Vagina (tissue), 2 donors: ENCODE measurements around the gene PWWP2B. TPM values are rescaled to one million over a fixed set of nuclear protein-coding genes. Genes with fewer than 3 reads are reported as not detected.

Source experiments
- DNase-seq, 2 donors: peaks; one replicate each; pipeline ENCODE4 v3.0.0-alpha.2; 2017; ENCODE audit errors: extremely low spot score in 2 of 2
- H3K27ac ChIP-seq: fragments of 200-600 bp; sonication (generic); one replicate; pipeline ENCODE4 v1.5.1; 2019
- H3K27me3 ChIP-seq: fragments of 200-600 bp; sonication (generic); one replicate; pipeline ENCODE4 v1.5.1; 2019
- H3K36me3 ChIP-seq, 2 donors: fragments of 200-600 bp; sonication (generic); one replicate each; pipeline ENCODE4 v1.5.1; 2017 to 2019
- H3K4me1 ChIP-seq: fragments of 200-600 bp; sonication (generic); one replicate; pipeline ENCODE4 v1.5.1; 2019
- H3K4me3 ChIP-seq, 2 donors: fragments of 200-600 bp; sonication (generic); 1 replicate in 1 of 2; 2 replicates in 1 of 2; pipeline ENCODE4 v1.5.1; 2016 to 2019
- H3K9me3 ChIP-seq: fragments of 200-600 bp; sonication (generic); one replicate; pipeline ENCODE4 v1.5.1; 2019
- POLR2A ChIP-seq, 2 donors: fragments of 450-650 bp; IDR thresholded peaks; one replicate each; pipeline ENCODE4 v1.6.1; 2017; ENCODE audit warnings: antibody characterized with exemption in 2 of 2, mild to moderate bottlenecking in 2 of 2, moderate library complexity in 2 of 2
- POLR2AphosphoS5 ChIP-seq, 2 donors: sonication (generic); formaldehyde crosslinking; IDR thresholded peaks; one replicate each; pipeline ENCODE4 v1.9.0; 2017; ENCODE audit warnings: antibody characterized with exemption in 2 of 2, mild to moderate bottlenecking in 2 of 2, low read depth in 1 of 2; ENCODE audit not compliant: insufficient read depth in 1 of 2
- intact Hi-C: fragments of 100-400 bp; cut with DNase I; formaldehyde crosslinking; loops from one replicate; pipeline ENCODE4 v1.15.1; 2023
- total RNA-seq: library from RNA; depleted of rRNA; stranded (reverse); fragments of >200 nt; gene quantifications from one replicate; pipeline ENCODE4 v1.2.3, GENCODE V29; 2016
- TF ChIP-seq, protein P1 (sequence below), 3 experiments: fragments of 450-650 bp in 2 of 3; fragments of 200-600 bp in 1 of 3; sonication (generic) in 1 of 3; IDR thresholded peaks; one replicate each; pipeline ENCODE4 v1.5.1; 2017 to 2019; ENCODE audit warnings: antibody characterized with exemption in 3 of 3, mild to moderate bottlenecking in 2 of 3, moderate library complexity in 2 of 3

Gene PWWP2B
- total RNA-seq, 1 donor from 2014 or later: 14.7 TPM

DNA sequence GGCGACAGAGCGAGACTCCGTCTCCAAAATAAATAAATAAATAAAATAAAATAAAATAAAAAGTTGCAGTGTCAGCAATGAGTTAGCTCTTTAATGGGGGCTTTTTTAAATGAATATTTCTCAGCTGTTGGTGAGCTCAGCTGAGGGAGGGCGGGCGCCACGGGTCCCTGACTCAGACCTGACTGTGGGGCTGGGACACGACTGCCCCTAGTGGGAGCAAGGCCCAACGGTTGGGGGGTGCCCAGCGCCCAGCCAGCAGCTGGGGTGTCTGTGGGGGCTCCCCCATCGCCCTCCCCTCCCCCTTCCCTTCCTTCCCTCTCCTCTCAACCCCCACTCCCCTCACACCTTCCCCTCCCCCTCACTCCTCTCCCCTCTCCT is 46.6 kb downstream of the PWWP2B start:
- no peak for DNase-seq
- intact Hi-C loops: no loop called here
- Histone ChIP-seq H3K27ac (no peak overlapping the region), H3K4me3 (no peak overlapping the region), H3K27me3 (no peaks in the 10 kb centered on the region), H3K36me3 (no peaks in the 10 kb centered on the region), H3K9me3 (no peaks in the 10 kb centered on the region), H3K4me1 (peaks cover 23% of the 10 kb centered on the region)
- TF ChIP-seq POLR2A (IDR thresholded peaks at IDR 0.05) (no peak), POLR2AphosphoS5 (IDR thresholded peaks at IDR 0.05; ENCODE audit: insufficient read depth in 1 of 2, low read depth in 1 of 2) (no peak)
- TF ChIP-seq, protein P1, sequence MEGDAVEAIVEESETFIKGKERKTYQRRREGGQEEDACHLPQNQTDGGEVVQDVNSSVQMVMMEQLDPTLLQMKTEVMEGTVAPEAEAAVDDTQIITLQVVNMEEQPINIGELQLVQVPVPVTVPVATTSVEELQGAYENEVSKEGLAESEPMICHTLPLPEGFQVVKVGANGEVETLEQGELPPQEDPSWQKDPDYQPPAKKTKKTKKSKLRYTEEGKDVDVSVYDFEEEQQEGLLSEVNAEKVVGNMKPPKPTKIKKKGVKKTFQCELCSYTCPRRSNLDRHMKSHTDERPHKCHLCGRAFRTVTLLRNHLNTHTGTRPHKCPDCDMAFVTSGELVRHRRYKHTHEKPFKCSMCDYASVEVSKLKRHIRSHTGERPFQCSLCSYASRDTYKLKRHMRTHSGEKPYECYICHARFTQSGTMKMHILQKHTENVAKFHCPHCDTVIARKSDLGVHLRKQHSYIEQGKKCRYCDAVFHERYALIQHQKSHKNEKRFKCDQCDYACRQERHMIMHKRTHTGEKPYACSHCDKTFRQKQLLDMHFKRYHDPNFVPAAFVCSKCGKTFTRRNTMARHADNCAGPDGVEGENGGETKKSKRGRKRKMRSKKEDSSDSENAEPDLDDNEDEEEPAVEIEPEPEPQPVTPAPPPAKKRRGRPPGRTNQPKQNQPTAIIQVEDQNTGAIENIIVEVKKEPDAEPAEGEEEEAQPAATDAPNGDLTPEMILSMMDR (IDR thresholded peaks at IDR 0.05): no peak

DNA sequence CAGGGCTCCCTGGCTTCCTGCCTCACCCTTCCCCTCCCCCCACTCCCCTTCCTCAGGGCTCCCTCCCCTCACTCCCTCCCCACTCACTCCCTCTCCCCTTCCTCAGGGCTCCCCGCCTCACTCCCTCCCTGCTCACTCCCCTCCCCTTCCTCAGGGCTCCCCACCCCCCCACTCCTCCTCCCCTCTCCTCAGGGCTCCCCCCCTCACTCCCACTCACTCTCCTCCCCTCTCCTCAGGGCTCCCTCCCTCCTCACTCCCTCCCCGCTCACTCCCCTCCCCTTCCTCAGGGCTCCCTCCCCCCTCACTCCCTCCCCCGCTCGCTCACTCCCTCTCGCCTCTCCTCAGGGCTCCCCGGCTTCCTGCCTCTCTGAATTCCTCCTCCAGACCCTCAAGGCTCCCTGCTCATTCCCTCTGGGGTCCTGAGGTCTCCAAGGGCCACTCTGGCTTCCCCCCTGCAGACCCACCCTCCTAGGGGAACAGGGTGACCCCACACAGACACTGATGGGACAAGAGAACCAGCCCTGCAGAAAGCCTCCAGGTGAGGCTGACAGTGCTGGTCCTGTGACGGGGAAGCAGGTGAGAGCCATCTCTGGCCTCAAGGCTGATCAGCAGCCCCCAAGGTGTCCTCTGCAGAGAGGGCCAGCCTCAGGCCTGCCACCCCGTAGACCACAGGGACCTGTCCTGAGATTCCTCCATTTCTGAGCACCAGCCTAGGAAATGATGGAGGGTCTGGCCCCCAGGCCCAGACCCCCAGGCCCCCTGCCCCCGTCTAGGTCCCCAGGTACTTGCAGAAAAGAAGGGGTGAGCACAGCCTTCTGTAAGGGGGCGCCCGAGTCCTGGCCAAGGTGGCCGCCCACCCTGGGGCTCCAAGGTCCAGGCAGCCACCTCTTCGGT is 47.2 kb downstream of the PWWP2B start:
- Histone ChIP-seq H3K27me3 (no peaks in the 10 kb centered on the region), H3K4me3 (no peak overlapping the region), H3K36me3 (no peaks in the 10 kb centered on the region), H3K4me1 (peaks cover 23% of the 10 kb centered on the region), H3K9me3 (no peaks in the 10 kb centered on the region), H3K27ac (no peak overlapping the region)
- DNase-seq: no peak
- intact Hi-C loops: no loop called here
- TF ChIP-seq POLR2A (IDR thresholded peaks at IDR 0.05) (no peak), POLR2AphosphoS5 (IDR thresholded peaks at IDR 0.05; ENCODE audit: insufficient read depth in 1 of 2, low read depth in 1 of 2) (no peak)
- TF ChIP-seq, protein P1 (IDR thresholded peaks at IDR 0.05): no peak

DNA sequence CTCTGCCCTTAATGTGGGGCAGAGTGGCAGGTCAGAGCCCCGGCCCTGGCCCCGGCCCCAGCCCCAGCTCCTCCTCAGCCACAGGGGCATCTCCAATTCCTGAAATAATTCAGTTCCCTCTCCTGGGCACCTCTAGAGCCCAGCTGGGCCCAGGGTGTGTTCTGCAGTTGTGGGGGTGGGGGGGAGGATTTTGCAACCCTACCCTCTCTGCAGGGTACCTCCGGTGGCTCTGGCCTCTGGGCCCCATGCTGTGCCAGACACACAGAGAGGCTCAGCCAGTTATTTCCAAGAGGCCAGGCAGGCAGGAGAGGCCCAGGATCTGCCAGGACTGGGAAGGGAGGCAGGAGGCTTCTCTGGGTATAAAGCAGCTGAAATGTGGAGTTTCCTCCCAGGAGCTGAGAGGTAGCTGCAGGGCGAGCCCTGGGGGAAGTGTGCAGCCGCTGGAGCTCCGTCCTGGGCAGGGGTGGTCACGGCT is 47.9 kb downstream of the PWWP2B start:
- Histone ChIP-seq H3K4me3 (no peak overlapping the region), H3K36me3 (no peaks in the 10 kb centered on the region), H3K9me3 (no peaks in the 10 kb centered on the region), H3K27me3 (no peaks in the 10 kb centered on the region), H3K27ac (no peak overlapping the region), H3K4me1 (peaks cover 23% of the 10 kb centered on the region)
- intact Hi-C loops: no loop called here
- no peak for DNase-seq
- TF ChIP-seq, protein P1 (IDR thresholded peaks at IDR 0.05): no peak
- TF ChIP-seq POLR2A (IDR thresholded peaks at IDR 0.05) (no peak), POLR2AphosphoS5 (IDR thresholded peaks at IDR 0.05; ENCODE audit: insufficient read depth in 1 of 2, low read depth in 1 of 2) (no peak)

DNA sequence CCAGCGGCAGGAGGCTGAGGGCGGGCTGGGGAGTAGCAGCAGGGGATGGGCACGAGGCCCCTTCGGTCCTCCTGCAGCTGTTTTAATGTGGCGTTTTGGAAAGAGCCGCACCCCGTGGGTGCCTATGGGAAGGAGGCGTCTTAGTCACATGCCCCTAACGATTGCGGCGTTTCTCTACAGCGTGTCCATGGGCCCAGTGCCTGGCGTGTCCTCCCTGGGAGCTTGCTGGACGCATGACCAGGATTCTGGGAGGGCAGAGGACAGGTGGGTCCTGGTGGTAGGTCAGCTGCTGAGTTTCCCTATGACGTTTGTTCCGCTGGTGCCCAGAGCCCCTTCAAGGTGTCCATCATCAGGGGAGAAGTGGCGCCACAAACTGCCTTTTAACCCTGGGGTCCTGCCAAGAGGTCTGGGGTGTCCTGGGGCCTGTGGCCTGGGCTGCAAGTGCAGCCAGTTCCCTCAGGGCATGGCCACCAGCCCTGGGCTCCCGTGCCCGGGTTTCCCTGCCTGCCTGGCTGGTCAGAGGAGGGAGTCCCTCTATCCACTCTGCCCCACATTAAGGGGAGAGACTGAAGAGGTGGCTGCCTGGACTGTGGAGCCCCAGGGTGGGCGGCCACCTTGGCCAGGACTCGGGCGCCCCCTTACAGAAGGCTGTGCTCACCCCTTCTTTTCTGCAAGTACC is 48.7 kb downstream of the PWWP2B start:
- H3K4me1 ChIP-seq: peaks cover 23% of the 10 kb centered on the region
- intact Hi-C loops: no loop called here
- no peak overlapping the region for H3K27ac ChIP-seq

More for the DNA sequence above, 48.7 kb downstream of the PWWP2B start:
- TF ChIP-seq POLR2A (IDR thresholded peaks at IDR 0.05) (no peak), POLR2AphosphoS5 (IDR thresholded peaks at IDR 0.05; ENCODE audit: insufficient read depth in 1 of 2, low read depth in 1 of 2) (no peak)
- TF ChIP-seq, protein P1 (IDR thresholded peaks at IDR 0.05): no peak
- Histone ChIP-seq H3K36me3 (no peaks in the 10 kb centered on the region), H3K27me3 (no peaks in the 10 kb centered on the region), H3K9me3 (no peaks in the 10 kb centered on the region), H3K4me3 (no peak overlapping the region)
- no peak for DNase-seq
